Measurements from ENCODE around the gene CAMKMT.

The CAMKMT gene

GRCh38 chr2:44798139-44798659 lies 436.5 kb downstream of the CAMKMT start:
- Histone ChIP-seq H4K91ac (ENCODE audit: low read depth, low read length, poor library complexity) (no peak overlapping the region), H3K4ac (ENCODE audit: low read length) (no peak overlapping the region)
- DNase-seq (ENCODE audit: low spot score): no peak

GRCh38 chr2:44799105-44799504 lies 437.4 kb downstream of the CAMKMT start:
- Histone ChIP-seq H2AK5ac (ENCODE audit: low read depth, low read length) (no peak overlapping the region), H3K9ac (ENCODE audit: low read depth, low read length, poor library complexity) (no peak overlapping the region), H3K18ac (ENCODE audit: low read length) (no peak overlapping the region), H3K4ac (ENCODE audit: low read length) (no peak overlapping the region), H3K27me3 (ENCODE audit: control insufficient read depth in 3 of 3, insufficient read depth in 3 of 3, low read depth in 1 of 3, low read length in 3 of 3) (peaks cover 0 to 81% (median 0%) of the 10 kb centered on the region in 3 experiments), H2BK12ac (ENCODE audit: low read length) (no peak overlapping the region), H2BK5ac (ENCODE audit: low read length) (no peak overlapping the region), H2BK120ac (ENCODE audit: low read depth, low read length) (no peak overlapping the region), H3K4me1 (ENCODE audit: control insufficient read depth in 2 of 2, insufficient read depth in 1 of 2, low read depth in 1 of 2, low read length in 2 of 2) (peaks cover 2 to 13% of the 10 kb centered on the region in 2 donors), H3K27ac (replicated peaks; ENCODE audit: low read length) (no peak overlapping the region), H3K14ac (ENCODE audit: low read length) (no peak overlapping the region), H3K4me2 (ENCODE audit: insufficient read depth, low read length, poor library complexity, severe bottlenecking) (no peak overlapping the region), H4K91ac (ENCODE audit: low read depth, low read length, poor library complexity) (no peak overlapping the region), H2AFZ (ENCODE audit: low read length) (no peak overlapping the region), H3K79me1 (ENCODE audit: low read depth, low read length) (no peaks in the 10 kb centered on the region), H2BK15ac (ENCODE audit: low read length) (no peak overlapping the region), H3K4me3 (ENCODE audit: low read length in 2 of 2) (no peak overlapping the region), H4K8ac (ENCODE audit: low read depth, low read length) (no peak overlapping the region), H3K9me3 (replicated peaks in 1 of 2; ENCODE audit: control insufficient read depth in 2 of 2, insufficient read depth in 1 of 2, low read depth in 1 of 2, low read length in 2 of 2) (no peaks in the 10 kb centered on the region), H3K36me3 (replicated peaks in 1 of 2; ENCODE audit: control insufficient read depth in 2 of 2, insufficient read depth in 2 of 2, low read length in 2 of 2) (no peaks in the 10 kb centered on the region), H3K23ac (ENCODE audit: low read depth, low read length, poor library complexity) (no peak overlapping the region)
- no peak for DNase-seq (ENCODE audit: low spot score)
- no CpG with 5 or more reads among the region's 3 CpGs for WGBS, 2 donors (ENCODE audit: extremely low coverage in 2 of 2, insufficient read length in 2 of 2, insufficient replicate concordance in 1 of 2)

More at GRCh38 chr2:44798139-44798659, 436.5 kb downstream of the CAMKMT start:
- H3K79me1 ChIP-seq (ENCODE audit: low read depth, low read length): no peaks in the 10 kb centered on the region
- no peak overlapping the region for H3K27ac ChIP-seq (replicated peaks; ENCODE audit: low read length)
- peak overlapping the region; percentile 93 for H2BK15ac ChIP-seq (ENCODE audit: low read length)
- H4K8ac ChIP-seq (ENCODE audit: low read depth, low read length): no peak overlapping the region
- peak overlapping the region; percentile 67 for H3K23ac ChIP-seq (ENCODE audit: low read depth, low read length, poor library complexity)
- no peak overlapping the region for H2AFZ ChIP-seq (ENCODE audit: low read length)
- no peak overlapping the region for H3K4me2 ChIP-seq (ENCODE audit: insufficient read depth, low read length, poor library complexity, severe bottlenecking)
- peak overlapping the region; percentile 79 for H2AK5ac ChIP-seq (ENCODE audit: low read depth, low read length)
- H3K4me1 ChIP-seq (ENCODE audit: control insufficient read depth in 2 of 2, insufficient read depth in 1 of 2, low read depth in 1 of 2, low read length in 2 of 2): peaks cover 2 to 11% of the 10 kb centered on the region in 2 donors
- no CpG with 5 or more reads among the region's 6 CpGs for WGBS, 2 donors (ENCODE audit: extremely low coverage in 2 of 2, insufficient read length in 2 of 2, insufficient replicate concordance in 1 of 2)
- no peaks in the 10 kb centered on the region for H3K36me3 ChIP-seq (replicated peaks in 1 of 2; ENCODE audit: control insufficient read depth in 2 of 2, insufficient read depth in 2 of 2, low read length in 2 of 2)
- H3K4me3 ChIP-seq (ENCODE audit: low read length in 2 of 2): no peak overlapping the region
- peak overlapping the region; percentile 54 for H2BK5ac ChIP-seq (ENCODE audit: low read length)
- H2BK120ac ChIP-seq (ENCODE audit: low read depth, low read length): peak overlapping the region; percentile 92
- H3K27me3 ChIP-seq (ENCODE audit: control insufficient read depth in 3 of 3, insufficient read depth in 3 of 3, low read depth in 1 of 3, low read length in 3 of 3): peaks cover 0 to 72% (median 0%) of the 10 kb centered on the region in 3 experiments
- H3K18ac ChIP-seq (ENCODE audit: low read length): peak overlapping the region; percentile 90
- H2BK12ac ChIP-seq (ENCODE audit: low read length): peak overlapping the region; percentile 48
- no peaks in the 10 kb centered on the region for H3K9me3 ChIP-seq (replicated peaks in 1 of 2; ENCODE audit: control insufficient read depth in 2 of 2, insufficient read depth in 1 of 2, low read depth in 1 of 2, low read length in 2 of 2)
- H3K14ac ChIP-seq (ENCODE audit: low read length): no peak overlapping the region
- no peak overlapping the region for H3K9ac ChIP-seq (ENCODE audit: low read depth, low read length, poor library complexity)

GRCh38 chr2:44799754-44800153 lies 438.0 kb downstream of the CAMKMT start:
- DNase-seq (ENCODE audit: low spot score): no peak
- H2BK5ac ChIP-seq (ENCODE audit: low read length): no peak overlapping the region
- no peak overlapping the region for H2BK12ac ChIP-seq (ENCODE audit: low read length)
- no peak overlapping the region for H2BK120ac ChIP-seq (ENCODE audit: low read depth, low read length)
- H3K4me3 ChIP-seq (ENCODE audit: low read length in 2 of 2): no peak overlapping the region
- H3K9ac ChIP-seq (ENCODE audit: low read depth, low read length, poor library complexity): no peak overlapping the region
- no peak overlapping the region for H4K8ac ChIP-seq (ENCODE audit: low read depth, low read length)
- no peak overlapping the region for H2AFZ ChIP-seq (ENCODE audit: low read length)
- H3K14ac ChIP-seq (ENCODE audit: low read length): no peak overlapping the region
- no peak overlapping the region for H3K23ac ChIP-seq (ENCODE audit: low read depth, low read length, poor library complexity)
- no CpG with 5 or more reads among the region's 2 CpGs for WGBS, 2 donors (ENCODE audit: extremely low coverage in 2 of 2, insufficient read length in 2 of 2, insufficient replicate concordance in 1 of 2)
- no peak overlapping the region for H3K27ac ChIP-seq (replicated peaks; ENCODE audit: low read length)
- H3K27me3 ChIP-seq (ENCODE audit: control insufficient read depth in 3 of 3, insufficient read depth in 3 of 3, low read depth in 1 of 3, low read length in 3 of 3): peaks cover 0 to 87% (median 0%) of the 10 kb centered on the region in 3 experiments
- no peak overlapping the region for H3K18ac ChIP-seq (ENCODE audit: low read length)
- H3K4me1 ChIP-seq (ENCODE audit: control insufficient read depth in 2 of 2, insufficient read depth in 1 of 2, low read depth in 1 of 2, low read length in 2 of 2): peaks cover 2 to 14% of the 10 kb centered on the region in 2 donors
- H4K91ac ChIP-seq (ENCODE audit: low read depth, low read length, poor library complexity): no peak overlapping the region
- no peak overlapping the region for H3K4ac ChIP-seq (ENCODE audit: low read length)
- no peaks in the 10 kb centered on the region for H3K36me3 ChIP-seq (replicated peaks in 1 of 2; ENCODE audit: control insufficient read depth in 2 of 2, insufficient read depth in 2 of 2, low read length in 2 of 2)
- H2BK15ac ChIP-seq (ENCODE audit: low read length): no peak overlapping the region
- no peaks in the 10 kb centered on the region for H3K9me3 ChIP-seq (replicated peaks in 1 of 2; ENCODE audit: control insufficient read depth in 2 of 2, insufficient read depth in 1 of 2, low read depth in 1 of 2, low read length in 2 of 2)
- H2AK5ac ChIP-seq (ENCODE audit: low read depth, low read length): no peak overlapping the region
- H3K79me1 ChIP-seq (ENCODE audit: low read depth, low read length): no peaks in the 10 kb centered on the region
- no peak overlapping the region for H3K4me2 ChIP-seq (ENCODE audit: insufficient read depth, low read length, poor library complexity, severe bottlenecking)

DNA sequence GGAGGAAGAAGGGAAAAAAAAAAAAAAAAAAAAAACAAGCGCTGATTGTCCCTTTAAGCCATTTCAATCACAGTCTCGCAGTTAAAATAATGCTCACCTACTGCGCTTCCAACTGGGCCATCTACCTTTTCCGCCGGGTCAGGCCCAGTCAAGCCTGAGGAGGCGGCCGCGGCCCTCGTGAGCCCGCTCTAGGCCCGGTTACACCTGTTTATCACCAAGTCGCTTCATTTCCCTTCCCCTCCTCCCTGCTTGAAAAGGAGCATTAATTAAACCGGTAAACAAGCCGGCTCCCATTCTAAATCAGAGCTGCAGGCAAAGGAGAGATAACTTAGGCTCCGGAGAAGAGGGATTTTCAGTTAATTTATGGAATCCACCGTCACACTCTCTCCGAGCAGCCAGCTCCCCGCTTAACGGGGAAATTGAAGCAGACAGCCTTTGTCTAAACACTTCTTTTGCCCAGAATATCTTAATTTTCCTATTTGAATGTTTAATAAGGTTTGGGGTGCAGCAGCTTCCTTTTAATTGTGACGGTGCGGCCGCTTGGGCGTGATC lies 439.6 kb downstream of the CAMKMT start:
- Histone ChIP-seq H3K27ac (replicated peaks; ENCODE audit: low read length) (peak overlapping the region; percentile 87), H3K79me1 (ENCODE audit: low read depth, low read length) (no peaks in the 10 kb centered on the region), H3K4me2 (ENCODE audit: insufficient read depth, low read length, poor library complexity, severe bottlenecking) (peak overlapping the region; percentile 47), H4K8ac (ENCODE audit: low read depth, low read length) (no peak overlapping the region), H3K14ac (ENCODE audit: low read length) (no peak overlapping the region), H3K9me3 (replicated peaks in 1 of 2; ENCODE audit: control insufficient read depth in 2 of 2, insufficient read depth in 1 of 2, low read depth in 1 of 2, low read length in 2 of 2) (no peaks in the 10 kb centered on the region), H4K91ac (ENCODE audit: low read depth, low read length, poor library complexity) (no peak overlapping the region), H2BK12ac (ENCODE audit: low read length) (peak overlapping the region; percentile 48), H2BK15ac (ENCODE audit: low read length) (no peak overlapping the region), H3K27me3 (ENCODE audit: control insufficient read depth in 3 of 3, insufficient read depth in 3 of 3, low read depth in 1 of 3, low read length in 3 of 3) (peaks cover 0 to 98% (median 0%) of the 10 kb centered on the region in 3 experiments), H3K18ac (ENCODE audit: low read length) (peak overlapping the region; percentile 95), H3K4ac (ENCODE audit: low read length) (no peak overlapping the region), H3K9ac (ENCODE audit: low read depth, low read length, poor library complexity) (no peak overlapping the region), H3K4me3 (ENCODE audit: low read length in 2 of 2) (no peak overlapping the region), H2AFZ (ENCODE audit: low read length) (peak overlapping the region; percentile 80), H3K23ac (ENCODE audit: low read depth, low read length, poor library complexity) (peak overlapping the region; percentile 59), H2AK5ac (ENCODE audit: low read depth, low read length) (peak overlapping the region; percentile 76), H3K36me3 (replicated peaks in 1 of 2; ENCODE audit: control insufficient read depth in 2 of 2, insufficient read depth in 2 of 2, low read length in 2 of 2) (no peaks in the 10 kb centered on the region), H2BK120ac (ENCODE audit: low read depth, low read length) (peak overlapping the region; percentile 35), H2BK5ac (ENCODE audit: low read length) (peak overlapping the region; percentile 55), H3K4me1 (ENCODE audit: control insufficient read depth in 2 of 2, insufficient read depth in 1 of 2, low read depth in 1 of 2, low read length in 2 of 2) (peaks cover 2 to 27% of the 10 kb centered on the region in 2 donors)
- no peak for DNase-seq (ENCODE audit: low spot score)
- no CpG with 5 or more reads among the region's 23 CpGs for WGBS, 2 donors (ENCODE audit: extremely low coverage in 2 of 2, insufficient read length in 2 of 2, insufficient replicate concordance in 1 of 2)
